GM18511 (cell line): ENCODE measurements around the gene CCDC187.

Source experiments
- ATAC-seq: cut with Tn5 transposase; IDR thresholded peaks from one replicate; pipeline ENCODE4 v1.9.1; 2021; ENCODE audit warnings: mild to moderate bottlenecking, moderate library complexity; ENCODE audit not compliant: unreplicated experiment

CCDC187 gene

GRCh38 chr9:136211441-136212344 is 92.2 kb downstream of the CCDC187 start:
- ATAC-seq = no peak

- ATAC-seq = no peak
Observed at GRCh38 chr9:136211006-136211405, 92.9 kb downstream of the CCDC187 start.

GRCh38 chr9:136210276-136210675 is 93.6 kb downstream of the CCDC187 start:
- no peak for ATAC-seq

- no peak for ATAC-seq
Observed at GRCh38 chr9:136209786-136210185, 94.1 kb downstream of the CCDC187 start.

- no peak for ATAC-seq
Observed at GRCh38 chr9:136209232-136209631, 94.7 kb downstream of the CCDC187 start.

- ATAC-seq = no peak
Observed at GRCh38 chr9:136208675-136209074, 95.2 kb downstream of the CCDC187 start.

GRCh38 chr9:136207616-136208015 is 96.3 kb downstream of the CCDC187 start:
- ATAC-seq = no peak

GRCh38 chr9:136206602-136207275 is 97.2 kb downstream of the CCDC187 start:
- no peak for ATAC-seq

GRCh38 chr9:136205707-136205992 is 98.2 kb downstream of the CCDC187 start:
- no peak for ATAC-seq

GRCh38 chr9:136204838-136205706 is 98.8 kb downstream of the CCDC187 start, which contains the start of gene LHX3:
TSS of gene LHX3 (minus strand) at chr9:136205128. CDS start at chr9:136205012, 116 bp downstream.
- no peak for ATAC-seq

- ATAC-seq = no peak
Observed at GRCh38 chr9:136204145-136204805, 99.6 kb downstream of the CCDC187 start.

GRCh38 chr9:136203408-136204144 is 100.3 kb downstream of the CCDC187 start:
- no peak for ATAC-seq

GRCh38 chr9:136202454-136203407 is 101.2 kb downstream of the CCDC187 start:
- ATAC-seq = no peak

GRCh38 chr9:136201609-136202453 is 102.1 kb downstream of the CCDC187 start:
- ATAC-seq = no peak

GRCh38 chr9:136201174-136201573 is 102.7 kb downstream of the CCDC187 start:
- no peak for ATAC-seq

GRCh38 chr9:136200424-136200823 is 103.5 kb downstream of the CCDC187 start:
- ATAC-seq = no peak
